ENCODE results near the gene SCYGR7. TPM values are rescaled to one million over a fixed set of nuclear protein-coding genes. Genes with fewer than 3 reads are reported as not detected.
"Not testable (repeated sequence)": the region's sequence is repeated elsewhere in the genome, so short reads cannot be mapped to it uniquely, and the experiment has no call there.

The SCYGR7 gene
- total and polyA plus RNA-seq, 8 donors: not detected

- no peak within 1 kb of the TSS for H3K4me3 ChIP-seq
- ATAC-seq: no peak
- no peaks in the 10 kb centered on the region for H3K9me3 ChIP-seq
- TF ChIP-seq CTCF (IDR thresholded peaks at IDR 0.05): no peak
- H3K27ac ChIP-seq: no peak within 1 kb of the TSS
- no peak for DNase-seq
- no peaks in the 10 kb centered on the region for H3K27me3 ChIP-seq
- H3K4me1 ChIP-seq: no peaks in the 10 kb centered on the region
- H3K36me3 ChIP-seq: no peaks in the 10 kb centered on the region
- intact Hi-C loops (cut with DNase I): no loop called here
These were observed 3.6 kb upstream of the SCYGR7 start, which contains the start of gene SCYGR6 for GRCh38 chr2:227724394-227725039. Gene SCYGR6, minus strand, starts transcription at chr2:227724757. Its CDS starts 0 bp downstream, at chr2:227724757.

- H3K27me3 ChIP-seq: no peaks in the 10 kb centered on the region
- no peaks in the 10 kb centered on the region for H3K9me3 ChIP-seq
- no peak for TF ChIP-seq CTCF (IDR thresholded peaks at IDR 0.05)
- ATAC-seq: no peak
- H3K4me3 ChIP-seq: no peak overlapping the region
- no peak for DNase-seq
- no peaks in the 10 kb centered on the region for H3K36me3 ChIP-seq
- no peaks in the 10 kb centered on the region for H3K4me1 ChIP-seq
- no peak overlapping the region for H3K27ac ChIP-seq
- intact Hi-C loops (cut with DNase I): no loop called here
These were observed 11.2 kb downstream of the SCYGR7 start for GRCh38 chr2:227739351-227739750.

GRCh38 chr2:227740705-227741104 is 12.6 kb downstream of the SCYGR7 start:
- H3K4me3 ChIP-seq; DNase-seq; ATAC-seq; H3K4me1 ChIP-seq; H3K27me3 ChIP-seq; intact Hi-C loops (cut with DNase I); H3K9me3 ChIP-seq; H3K36me3 ChIP-seq; H3K27ac ChIP-seq: not testable (repeated sequence)

GRCh38 chr2:227745594-227745993 is 17.5 kb downstream of the SCYGR7 start, which contains the start of gene SCYGR8:
Gene SCYGR8, plus strand, starts transcription at chr2:227745894. Its CDS starts 0 bp downstream, at chr2:227745894.
- ATAC-seq (no peak), DNase-seq (no peak)
- no peak within 1 kb of the TSS for H3K27ac ChIP-seq
- no peaks in the 10 kb centered on the region for H3K4me1 ChIP-seq
- no peak within 1 kb of the TSS for H3K4me3 ChIP-seq
- H3K27me3 ChIP-seq: no peaks in the 10 kb centered on the region
- TF ChIP-seq CTCF (IDR thresholded peaks at IDR 0.05): no peak
- no peaks in the 10 kb centered on the region for H3K36me3 ChIP-seq
- no peaks in the 10 kb centered on the region for H3K9me3 ChIP-seq
- intact Hi-C loops (cut with DNase I): no loop called here

GRCh38 chr2:227748079-227748478 is 19.9 kb downstream of the SCYGR7 start:
- no peak overlapping the region for H3K4me3 ChIP-seq
- H3K4me1 ChIP-seq: no peaks in the 10 kb centered on the region
- ATAC-seq: no peak
- no peak for TF ChIP-seq CTCF (IDR thresholded peaks at IDR 0.05)
- DNase-seq: no peak
- intact Hi-C loops (cut with DNase I): no loop called here
- H3K27me3 ChIP-seq: no peaks in the 10 kb centered on the region
- no peak overlapping the region for H3K27ac ChIP-seq
- H3K9me3 ChIP-seq: no peaks in the 10 kb centered on the region
- no peaks in the 10 kb centered on the region for H3K36me3 ChIP-seq

GRCh38 chr2:227756261-227756660 is 28.1 kb downstream of the SCYGR7 start:
- H3K4me1 ChIP-seq; DNase-seq; H3K9me3 ChIP-seq; H3K36me3 ChIP-seq; H3K27me3 ChIP-seq; intact Hi-C loops (cut with DNase I); H3K4me3 ChIP-seq; ATAC-seq; H3K27ac ChIP-seq: not testable (repeated sequence)
